Fibroblast of the conjunctiva (primary cell): Measurements from ENCODE around the gene ACTR2.
A peak's percentile ranks its signal among the peaks of the same experiment; 100 is the strongest.
"Not testable (repeated sequence)": the region's sequence is repeated elsewhere in the genome, so short reads cannot be mapped to it uniquely, and the experiment has no call there.

Source experiments
- DNase-seq: peaks from one replicate; pipeline ENCODE4 v3.0.0-alpha.2; 2010; ENCODE audit warnings: low read depth

Gene ACTR2

DNA sequence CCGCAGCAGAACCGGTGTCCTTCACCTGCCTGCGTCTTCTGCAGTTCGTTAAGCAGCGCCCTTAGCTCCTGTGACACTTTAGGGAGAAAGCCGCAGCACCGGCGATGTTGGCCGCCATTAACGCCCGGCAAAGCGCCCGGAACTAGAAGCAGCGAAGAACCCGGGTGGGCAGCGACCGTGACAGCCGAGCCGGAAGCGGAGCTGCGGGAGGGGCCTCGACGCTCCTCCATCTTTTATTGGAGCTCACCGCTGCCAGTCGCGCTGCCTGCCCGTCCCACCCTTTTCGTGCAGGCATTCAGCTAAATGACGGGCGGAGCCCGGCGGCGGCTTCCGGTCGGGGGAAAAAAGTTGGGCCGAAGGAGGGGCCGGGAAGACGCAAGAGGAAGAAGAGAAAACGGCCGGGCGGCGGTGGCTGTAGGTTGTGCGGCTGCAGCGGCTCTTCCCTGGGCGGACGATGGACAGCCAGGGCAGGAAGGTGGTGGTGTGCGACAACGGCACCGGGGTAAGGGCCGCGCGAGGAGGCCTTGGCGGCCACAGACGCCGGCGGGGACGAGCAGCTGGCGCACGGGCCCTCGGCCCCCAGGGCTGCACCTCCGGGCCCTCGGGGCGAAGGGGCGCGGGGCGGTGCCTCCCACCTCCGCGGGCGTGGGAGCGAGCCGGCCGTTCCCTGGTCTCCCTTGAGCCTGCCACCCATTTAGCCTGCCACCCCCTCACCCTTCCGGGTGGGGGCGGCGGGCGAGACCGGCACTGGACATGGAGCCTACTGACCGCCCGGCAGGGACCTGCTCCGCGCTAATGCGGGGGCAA is at the start of gene ACTR2:
Gene ACTR2, plus strand, starts transcription at position 376 of the 807 bp plus-strand sequence. Its CDS starts 79 bp downstream, at position 455.
- DNase-seq, result peak; percentile 93

DNA sequence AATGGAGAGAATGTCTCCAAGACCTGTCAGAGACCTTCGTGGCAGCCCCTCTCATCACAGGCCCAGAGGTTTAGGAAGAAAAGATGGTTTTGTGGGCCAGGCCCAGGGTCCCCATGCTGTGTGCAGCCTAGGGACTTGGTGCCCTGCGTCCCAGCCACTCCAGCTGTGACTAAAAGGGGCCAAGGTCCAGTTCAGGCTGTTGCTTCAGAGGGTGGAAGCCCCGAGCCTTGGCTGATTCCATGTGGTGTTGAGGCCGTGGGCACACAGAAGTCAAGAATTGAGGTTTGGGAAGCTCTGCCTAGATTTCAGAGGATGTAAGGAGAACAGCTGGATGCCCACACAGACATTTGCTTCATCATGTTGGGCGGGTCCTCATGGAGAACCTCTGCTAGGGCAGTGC is 45.1 kb upstream of the ACTR2 start:
- no peak for DNase-seq

DNA sequence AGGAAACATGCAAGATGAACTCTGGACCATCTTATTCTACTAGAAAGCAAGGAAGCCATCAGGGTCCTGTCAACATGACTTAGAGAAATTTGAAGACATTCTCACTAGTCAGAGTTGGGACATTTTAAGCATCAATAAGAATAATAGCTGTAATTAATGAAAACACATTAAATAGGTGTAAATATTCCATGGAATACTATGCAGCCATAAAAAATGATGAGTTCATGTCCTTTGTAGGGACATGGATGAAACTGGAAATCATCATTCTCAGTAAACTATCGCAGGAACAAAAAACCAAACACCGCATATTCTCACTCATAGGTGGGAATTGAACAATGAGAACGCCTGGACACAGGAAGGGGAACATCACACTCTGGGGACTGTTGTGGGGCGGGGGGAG is 44.2 kb upstream of the ACTR2 start:
- not testable (repeated sequence) for DNase-seq

DNA sequence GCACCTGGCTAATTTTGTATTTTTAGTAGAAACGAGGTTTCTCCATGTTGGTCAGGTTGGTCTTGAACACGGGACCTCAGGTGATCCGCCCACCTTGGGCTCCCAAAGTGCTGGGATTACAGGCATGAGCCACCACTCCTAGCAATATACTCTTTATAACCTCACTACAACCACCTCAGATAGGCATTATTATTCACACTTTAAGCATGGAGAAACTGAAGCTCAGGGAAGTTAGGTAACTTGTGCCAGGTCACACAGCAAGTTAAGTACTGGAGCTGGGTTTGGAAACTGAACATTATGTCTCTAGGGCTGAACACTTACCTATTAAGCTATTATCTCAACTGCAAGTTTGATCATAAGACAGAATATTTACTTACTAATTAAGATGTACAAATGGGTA is 42.6 kb upstream of the ACTR2 start:
- no peak for DNase-seq

DNA sequence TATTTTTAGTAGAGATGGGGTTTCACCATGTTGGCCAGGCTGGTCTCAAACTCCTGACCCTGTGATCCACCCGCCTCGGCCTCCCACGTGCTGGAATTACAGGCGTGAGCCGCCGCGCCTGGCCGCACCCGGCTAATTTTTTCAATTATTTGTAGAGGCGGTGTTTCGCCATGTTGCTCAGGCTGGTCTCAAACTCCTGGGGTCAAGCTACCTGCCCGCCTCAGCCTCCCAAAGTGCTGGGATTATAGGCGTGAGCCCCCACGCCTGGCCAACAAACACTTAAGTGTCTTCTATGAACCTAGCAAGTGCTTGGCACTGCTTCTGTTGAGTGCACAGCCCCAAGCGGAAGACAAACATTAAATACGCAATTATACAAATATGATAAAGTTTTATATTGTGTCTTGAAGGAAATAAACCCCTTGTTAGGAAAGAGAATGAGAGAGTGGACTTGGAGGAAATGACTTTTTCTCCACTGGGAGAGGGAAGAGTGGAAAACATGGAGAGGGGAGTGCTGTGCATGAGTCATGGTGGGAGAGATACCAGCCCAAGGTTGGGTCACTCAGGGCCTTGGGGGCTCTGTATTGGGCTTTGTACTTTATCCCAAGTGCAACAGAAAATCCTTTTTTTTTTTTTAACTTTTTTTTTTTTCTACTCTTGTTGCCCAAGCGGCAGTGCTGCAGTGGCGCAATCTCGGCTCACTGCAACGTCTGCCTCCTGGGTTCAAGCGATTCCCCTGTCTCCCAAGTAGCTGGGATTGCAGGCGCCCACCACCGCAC is 41.4 kb upstream of the ACTR2 start:
- DNase-seq, result no peak

DNA sequence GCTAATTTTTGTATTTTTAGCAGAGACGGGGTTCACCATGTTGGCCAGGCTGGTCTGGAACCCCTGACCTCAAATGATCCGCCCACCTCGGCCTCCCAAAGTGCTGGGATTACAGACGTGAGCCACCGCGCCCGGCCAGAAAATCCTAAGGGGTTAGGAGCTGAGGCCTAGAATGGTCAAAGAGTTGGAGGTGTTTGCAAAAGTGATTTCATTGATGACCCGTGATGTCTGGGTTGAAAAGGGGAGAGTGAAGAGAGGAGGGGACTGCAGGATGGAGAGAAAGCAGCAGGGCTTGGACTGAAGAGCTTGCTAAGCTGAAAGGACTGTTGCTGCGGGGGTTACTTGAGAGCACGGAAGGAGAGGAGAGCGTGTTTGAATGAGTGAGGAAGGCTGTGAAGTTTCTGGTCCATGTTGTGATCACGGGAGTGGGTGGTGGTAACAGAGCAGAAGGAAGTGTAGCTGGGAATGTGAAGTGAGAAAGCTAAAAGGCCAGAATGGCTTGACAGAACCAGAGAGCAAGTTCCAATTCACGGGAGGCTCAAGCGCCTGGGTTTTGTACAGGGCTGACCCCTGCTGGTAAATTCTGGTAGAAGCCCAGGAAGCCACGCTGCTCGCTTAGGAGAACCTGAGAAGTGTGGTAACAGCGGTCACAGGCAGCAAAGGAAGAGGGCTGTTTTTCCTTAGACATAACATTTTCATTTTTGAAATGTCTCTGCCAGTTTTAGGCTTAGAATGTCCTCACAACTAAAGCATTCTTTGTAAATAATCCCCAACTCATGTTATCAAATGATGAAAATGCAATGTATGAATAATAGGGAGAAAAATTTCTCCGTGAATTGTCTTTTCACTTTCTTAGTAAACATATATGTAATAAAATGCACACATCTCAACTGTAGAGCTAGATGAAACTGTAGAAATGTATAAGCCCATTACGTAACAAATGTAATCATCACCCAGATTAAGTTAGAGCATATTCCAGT is 40.5 kb upstream of the ACTR2 start:
- DNase-seq, result peak; percentile 60

DNA sequence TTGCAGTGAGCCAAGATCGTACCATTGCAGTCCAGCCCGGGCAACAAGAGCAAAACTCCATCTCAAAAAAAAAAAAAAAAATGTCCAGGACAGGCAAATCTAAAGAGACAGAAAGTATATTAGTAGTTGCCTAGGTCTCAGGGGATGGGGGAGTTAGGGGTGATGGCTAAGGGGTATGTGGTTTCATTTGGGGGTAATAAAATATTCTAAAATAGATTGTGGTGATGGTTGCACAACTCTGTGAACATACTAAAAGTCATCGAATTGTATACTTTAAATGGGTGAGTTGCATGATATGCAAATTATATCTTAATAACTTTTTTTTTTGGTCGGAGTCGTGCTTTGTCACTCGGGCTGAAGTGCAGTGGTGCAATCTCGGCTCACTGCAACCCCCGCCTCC is 34.2 kb upstream of the ACTR2 start:
- no peak for DNase-seq

DNA sequence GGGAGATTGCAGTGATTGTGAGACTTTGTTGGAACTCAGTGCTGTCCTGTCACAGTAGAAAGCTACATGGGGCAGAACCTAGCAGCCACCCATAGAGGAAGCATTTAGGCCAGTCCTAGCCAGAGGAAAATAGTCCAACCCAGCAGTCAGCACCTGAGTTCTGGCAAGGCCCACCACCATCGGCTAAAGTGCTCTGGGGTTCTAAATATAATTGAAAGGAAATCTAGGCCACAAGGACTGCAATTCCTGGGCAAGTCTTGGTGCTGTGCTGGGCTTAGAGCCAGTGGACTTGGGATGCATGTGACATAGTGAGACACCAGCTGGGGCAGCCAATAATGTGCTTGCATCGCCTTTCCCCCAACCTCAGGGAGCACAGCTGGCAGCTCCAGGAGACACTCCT is 28.9 kb upstream of the ACTR2 start:
- no peak for DNase-seq

DNA sequence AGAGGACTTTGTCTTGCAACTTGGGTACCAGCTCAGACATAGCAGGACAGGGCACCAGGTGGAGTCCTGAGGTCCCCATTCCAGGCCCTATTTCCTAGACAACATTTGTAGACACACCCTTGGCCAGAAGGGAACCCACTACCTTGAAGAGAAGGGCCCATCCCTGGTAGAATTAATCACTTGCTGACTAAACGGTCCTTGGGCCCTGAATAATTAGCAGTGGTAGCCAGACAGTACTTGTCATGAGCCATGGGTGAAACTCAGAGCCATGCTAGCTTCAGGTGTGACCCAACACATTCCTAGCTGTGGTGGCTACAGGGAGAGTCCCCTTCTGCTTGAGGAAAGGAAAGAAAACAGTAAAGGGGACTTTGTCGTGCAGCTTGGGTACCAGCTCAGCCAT is 28.5 kb upstream of the ACTR2 start:
- no peak for DNase-seq

DNA sequence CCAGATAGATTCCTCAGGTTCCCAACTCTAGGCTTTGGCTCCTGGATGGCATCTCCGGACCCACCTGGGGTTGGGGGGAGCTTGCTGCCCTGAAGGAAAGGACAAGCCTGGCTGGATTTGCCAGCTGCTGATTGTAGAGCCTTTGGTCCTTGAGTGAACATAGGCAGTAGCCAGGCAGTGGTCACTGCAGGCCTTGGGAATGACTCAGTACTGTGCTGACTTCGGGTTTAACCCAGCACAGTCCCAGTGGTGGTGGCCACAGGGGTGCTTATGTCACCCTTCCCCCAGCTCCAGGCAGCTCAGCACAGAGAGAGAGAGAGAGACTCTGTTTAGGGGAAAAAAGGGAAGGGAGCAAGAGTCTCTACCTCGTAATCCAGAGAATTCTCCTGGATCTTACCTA is 27.7 kb upstream of the ACTR2 start:
- DNase-seq, result no peak

DNA sequence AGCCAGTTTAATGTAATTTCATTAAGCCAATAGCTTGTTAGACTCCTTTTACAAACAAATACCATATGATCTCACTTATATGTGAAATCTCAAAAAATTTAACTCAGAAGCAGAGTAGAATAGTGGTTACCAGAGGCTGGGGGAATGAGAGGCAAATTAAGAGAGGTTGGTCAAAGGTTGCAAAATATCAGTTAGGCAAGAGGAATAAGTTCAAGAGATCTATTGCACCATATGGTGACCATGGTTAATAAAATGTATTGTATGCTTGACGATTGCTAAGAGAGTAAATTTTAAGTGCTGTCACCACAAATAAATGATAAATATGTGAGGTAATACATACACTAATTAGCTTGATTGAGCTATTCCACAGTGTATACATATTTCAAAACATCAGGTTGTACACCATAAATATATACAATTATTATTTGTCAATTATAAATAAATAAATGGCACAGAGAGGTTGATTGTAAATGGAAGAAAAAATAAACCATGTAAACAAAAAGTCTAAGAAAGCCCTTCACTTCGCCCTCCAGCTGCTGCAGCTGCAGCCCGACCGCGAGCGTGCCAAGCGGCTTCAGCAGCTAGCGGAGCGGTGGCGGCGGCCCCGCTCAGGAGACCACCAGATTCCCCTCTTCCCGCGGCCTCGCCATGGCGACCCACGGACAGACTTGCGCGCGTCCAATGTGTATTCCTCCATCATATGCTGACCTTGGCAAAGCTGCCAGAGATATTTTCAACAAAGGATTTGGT is 23.0 kb upstream of the ACTR2 start:
- no peak for DNase-seq

DNA sequence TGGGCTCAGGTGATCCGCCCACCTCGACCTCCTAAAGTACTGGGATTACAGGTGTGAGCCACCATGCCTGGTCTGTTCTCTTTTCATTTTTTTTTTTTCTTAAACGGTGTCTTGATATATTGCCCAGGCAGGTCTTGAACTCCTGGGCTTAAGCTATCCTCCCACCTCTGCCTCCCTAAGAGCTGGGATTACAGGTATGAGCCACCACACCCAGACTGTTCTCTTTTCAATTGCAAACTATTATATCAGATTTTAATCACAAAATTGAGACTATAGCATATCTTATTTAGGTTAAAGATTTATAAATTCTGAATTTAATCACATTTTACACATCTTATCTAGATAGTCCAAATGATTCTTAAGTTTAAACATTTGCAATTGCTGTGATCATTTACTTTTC is 15.5 kb upstream of the ACTR2 start:
- no peak for DNase-seq

DNA sequence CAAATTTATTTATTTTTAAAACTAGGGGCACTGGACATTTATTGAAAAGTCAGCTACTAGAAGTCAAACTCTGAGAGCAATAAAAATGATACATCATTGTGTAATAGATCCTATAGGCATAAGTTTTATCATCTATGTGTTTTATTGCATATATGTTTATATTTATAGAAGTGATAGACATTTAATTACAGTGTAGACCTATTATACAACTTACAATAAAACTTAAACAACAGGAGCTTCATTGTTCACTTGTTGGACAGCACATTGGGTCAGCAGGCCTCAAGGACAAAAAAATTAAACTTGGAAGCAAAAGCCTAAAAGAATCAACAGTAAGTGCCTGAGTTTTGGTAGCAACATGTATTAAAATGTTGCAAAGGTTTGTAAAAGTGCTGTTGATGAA is 15.0 kb upstream of the ACTR2 start:
- no peak for DNase-seq

DNA sequence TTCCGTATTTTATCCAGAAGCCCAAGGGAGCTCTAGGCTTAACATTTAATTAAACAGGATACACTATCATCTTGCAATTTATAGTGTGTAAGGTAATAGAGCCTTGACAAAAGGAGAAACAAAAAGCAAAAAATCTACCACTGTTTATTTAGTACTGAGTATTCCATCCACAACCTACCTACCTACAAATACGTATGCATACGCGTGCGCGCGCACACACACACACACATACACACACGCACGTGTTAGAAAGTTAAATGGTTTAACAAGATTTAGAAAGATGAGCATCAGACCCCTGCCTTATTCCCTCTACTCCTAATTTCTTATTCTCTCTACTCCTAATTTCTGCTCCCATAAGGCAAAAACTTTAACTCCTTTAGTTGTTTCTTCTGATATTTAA is 14.6 kb upstream of the ACTR2 start:
- no peak for DNase-seq

DNA sequence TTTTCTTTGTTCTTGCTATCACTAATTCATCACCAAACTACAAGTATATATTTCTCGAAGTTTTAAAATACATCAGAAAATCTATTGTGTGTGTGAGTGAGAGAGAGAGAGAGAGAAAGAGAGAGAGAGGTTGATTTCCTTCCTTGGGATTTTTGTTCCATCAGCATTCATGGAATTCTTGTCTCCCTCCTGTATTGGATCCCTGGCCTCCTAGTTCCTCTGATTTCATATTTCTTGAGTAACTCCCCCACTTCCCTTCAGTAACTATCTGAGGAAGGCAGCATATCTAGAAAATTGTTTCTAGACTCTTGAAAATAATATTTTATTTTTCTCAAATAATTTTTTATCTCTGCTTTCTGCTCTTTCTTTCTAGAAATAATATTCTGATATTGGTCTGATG is 13.3 kb upstream of the ACTR2 start:
- no peak for DNase-seq

DNA sequence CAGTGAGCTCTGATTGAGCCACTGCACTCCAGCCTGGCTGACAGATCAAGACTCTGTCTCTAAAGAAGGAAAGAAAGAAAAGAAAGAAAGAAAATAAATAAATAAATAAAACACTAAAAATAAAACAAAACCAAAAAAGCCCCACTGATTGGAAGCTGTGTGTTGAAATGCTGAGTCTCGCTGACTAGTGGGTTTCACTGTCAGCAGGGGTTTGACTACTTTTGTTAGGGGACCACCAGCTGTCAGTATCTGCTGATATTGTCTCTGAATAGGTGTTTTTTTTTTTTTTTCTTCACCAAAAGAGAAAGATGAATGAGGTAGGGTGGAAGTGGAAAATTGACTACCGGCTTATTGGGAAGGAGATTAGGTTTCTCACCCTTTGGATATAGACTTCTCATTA is 12.8 kb upstream of the ACTR2 start:
- no peak for DNase-seq

DNA sequence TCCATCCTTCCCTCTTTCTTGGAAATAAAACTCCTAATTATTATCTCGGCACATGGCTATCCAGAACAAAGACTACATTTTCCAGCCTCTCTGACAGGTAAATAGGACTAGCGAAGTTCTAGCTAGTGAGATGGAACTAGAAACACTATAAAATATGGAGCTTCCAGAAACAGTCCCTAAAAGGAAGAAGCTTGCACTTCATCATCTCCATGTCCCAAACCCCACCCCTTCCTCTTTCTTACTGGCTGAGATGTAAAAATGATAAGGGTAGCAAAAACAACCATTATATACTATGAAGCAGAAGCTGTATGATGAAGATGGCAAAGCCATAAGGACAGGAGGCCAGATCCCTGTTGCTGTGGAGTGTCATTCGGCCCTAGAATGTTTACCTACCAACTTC is 11.7 kb upstream of the ACTR2 start:
- DNase-seq, result no peak

DNA sequence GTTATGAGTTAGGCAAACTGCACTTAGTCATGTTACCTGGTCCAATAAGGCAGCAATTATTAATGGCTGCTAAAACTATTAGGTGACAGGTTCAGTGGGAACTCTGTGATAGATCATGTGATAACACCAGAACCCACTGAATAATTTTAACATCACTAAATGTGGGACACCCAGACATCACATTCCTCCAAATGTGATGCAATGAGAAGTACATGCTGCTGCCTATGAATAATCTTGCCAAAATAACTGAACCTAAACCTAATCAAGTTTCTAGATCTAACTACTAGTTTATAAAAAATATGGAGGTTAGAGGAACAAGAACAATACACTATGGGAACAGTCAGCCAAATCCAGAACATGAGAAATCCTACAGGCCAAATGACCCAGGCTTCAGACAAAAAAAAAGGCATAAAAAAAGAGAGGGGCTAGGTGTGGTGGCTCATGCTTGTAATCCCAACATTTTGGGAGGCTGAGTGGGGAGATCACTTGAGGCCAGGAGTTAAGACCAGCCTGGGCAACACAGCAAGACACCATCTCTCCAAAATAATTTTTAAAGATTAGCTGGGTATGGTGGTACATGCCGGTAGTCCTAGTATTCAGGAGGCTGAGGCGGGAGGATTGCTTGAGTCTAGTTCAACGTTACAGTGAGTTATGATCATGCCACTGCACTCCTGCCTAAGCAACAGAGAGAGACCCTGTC is 7.0 kb upstream of the ACTR2 start:
- DNase-seq, result no peak

DNA sequence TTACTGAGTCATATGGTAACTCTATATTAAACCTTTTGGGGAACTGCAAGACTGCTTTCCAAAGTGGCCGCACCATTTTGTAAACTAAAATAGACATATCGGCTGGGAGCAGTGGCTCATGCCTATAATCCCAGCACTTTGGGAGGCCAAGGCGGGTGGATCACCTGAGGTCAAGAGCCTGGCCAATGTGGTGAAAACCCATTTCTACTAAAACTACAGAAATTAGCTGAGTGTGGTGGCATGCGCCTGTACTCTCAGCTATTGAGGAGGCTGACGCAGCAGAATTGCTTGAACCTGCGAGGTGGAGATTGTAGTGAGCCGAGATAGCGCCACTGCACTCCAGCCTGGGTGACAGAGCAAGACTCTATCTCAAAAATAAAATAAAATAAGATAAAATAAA is 6.4 kb upstream of the ACTR2 start:
- DNase-seq, result not testable (repeated sequence)

DNA sequence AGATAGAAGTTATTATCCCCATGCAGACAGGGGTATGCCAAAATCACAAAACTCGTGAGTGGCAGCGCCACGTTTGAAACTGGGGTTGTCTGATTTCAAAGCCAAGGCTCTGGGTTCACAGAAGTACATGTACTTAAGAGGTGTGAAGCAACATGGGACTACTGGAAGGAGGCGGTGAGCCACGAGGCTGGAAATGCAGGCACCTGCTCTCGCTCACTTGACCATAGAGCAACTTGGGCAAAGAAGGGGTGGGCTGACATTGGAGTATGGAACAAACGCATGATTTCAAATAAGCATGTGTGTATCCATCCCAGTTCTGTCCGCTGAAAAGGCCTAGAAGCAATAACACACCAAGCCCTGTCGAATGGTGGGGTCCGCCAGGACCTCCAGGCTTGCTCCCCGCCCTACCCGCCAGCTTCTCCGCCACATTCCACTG is 593 bp upstream of the ACTR2 start:
- no peak for DNase-seq

DNA sequence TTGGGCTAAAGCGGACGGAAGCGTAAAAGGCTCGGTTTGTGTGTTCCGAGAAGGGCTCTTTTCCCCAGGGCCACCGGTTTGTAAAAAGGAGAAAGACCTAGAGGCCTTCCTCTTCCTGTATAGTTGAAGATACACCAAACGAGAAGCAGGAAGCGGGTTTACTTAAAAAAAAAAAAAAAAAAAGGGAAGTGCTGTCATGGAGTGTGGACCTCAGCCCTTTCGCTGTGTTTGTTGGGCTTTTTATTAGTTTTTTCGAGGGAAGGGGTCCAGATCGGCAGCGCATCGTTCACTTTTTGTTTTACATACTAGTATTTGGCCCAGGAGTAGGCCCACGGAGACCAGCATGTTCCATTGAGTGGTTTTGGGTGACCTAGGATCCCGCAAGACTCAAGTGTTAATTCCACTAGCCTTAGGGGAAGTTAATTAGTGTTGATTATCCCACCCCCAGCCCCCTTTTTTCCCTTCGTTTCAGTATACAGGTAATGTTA is 676 bp downstream of the ACTR2 start:
- no peak for DNase-seq
